Measurements from ENCODE around the gene TAMM41.
"Not testable (repeated sequence)": the region's sequence is repeated elsewhere in the genome, so short reads cannot be mapped to it uniquely, and the experiment has no call there.

Gene TAMM41

GRCh38 chr3:11810276-11810675, 36.4 kb downstream of the TAMM41 start:
- FAIRE-seq = no peak

GRCh38 chr3:11808231-11808630, 38.5 kb downstream of the TAMM41 start:
- FAIRE-seq = no peak

GRCh38 chr3:11807686-11808085, 39.0 kb downstream of the TAMM41 start:
- no peak for FAIRE-seq

- no peak for FAIRE-seq
These were observed 41.0 kb downstream of the TAMM41 start for GRCh38 chr3:11805716-11806115.

- peak; percentile 78 for FAIRE-seq
These were observed 42.5 kb downstream of the TAMM41 start for GRCh38 chr3:11803977-11804892.

- no peak for FAIRE-seq
These were observed 46.9 kb downstream of the TAMM41 start for GRCh38 chr3:11799791-11800190.

- FAIRE-seq = no peak
These were observed 51.8 kb downstream of the TAMM41 start for GRCh38 chr3:11794927-11795326.

- FAIRE-seq = no peak
These were observed 55.1 kb downstream of the TAMM41 start for GRCh38 chr3:11791339-11792200.

GRCh38 chr3:11789412-11789811, 57.3 kb downstream of the TAMM41 start:
- FAIRE-seq = no peak

GRCh38 chr3:11784971-11785377, 61.7 kb downstream of the TAMM41 start:
- FAIRE-seq = no peak

GRCh38 chr3:11780341-11780740, 66.3 kb downstream of the TAMM41 start:
- no peak for FAIRE-seq

GRCh38 chr3:11779626-11780025, 67.1 kb downstream of the TAMM41 start:
- FAIRE-seq = no peak

GRCh38 chr3:11778248-11778647, 68.4 kb downstream of the TAMM41 start:
- no peak for FAIRE-seq

GRCh38 chr3:11776346-11776745, 70.3 kb downstream of the TAMM41 start:
- no peak for FAIRE-seq

- FAIRE-seq = no peak
These were observed 71.2 kb downstream of the TAMM41 start for GRCh38 chr3:11775493-11775892.

- no peak for FAIRE-seq
These were observed 72.3 kb downstream of the TAMM41 start for GRCh38 chr3:11774296-11774877.

GRCh38 chr3:11771931-11772330, 74.8 kb downstream of the TAMM41 start:
- FAIRE-seq = not testable (repeated sequence)

GRCh38 chr3:11770477-11771391, 76.0 kb downstream of the TAMM41 start:
- no peak for FAIRE-seq

GRCh38 chr3:11769704-11770476, 76.8 kb downstream of the TAMM41 start:
- FAIRE-seq = no peak

GRCh38 chr3:11768604-11769003, 78.1 kb downstream of the TAMM41 start:
- no peak for FAIRE-seq

- no peak for FAIRE-seq
These were observed 81.7 kb downstream of the TAMM41 start for GRCh38 chr3:11764931-11765363.
